Heart left ventricle (tissue), 13 donors: ENCODE measurements around the gene PHOSPHO1.

Experiments
- POLR2A ChIP-seq, 2 donors: fragments of 450-650 bp; IDR thresholded peaks; one replicate each; pipeline ENCODE4 v1.6.1; 2017; ENCODE audit warnings: antibody characterized with exemption in 2 of 2, mild to moderate bottlenecking in 2 of 2, moderate library complexity in 2 of 2
- TF ChIP-seq, protein P1 (sequence below), 12 donors: fragments of 200-600 bp; sonication (generic) in 4 of 12; IDR thresholded peaks; one replicate each; pipeline versions ENCODE4 v1.5.0 to v1.8.0; 2018 to 2022; ENCODE audit warnings: antibody characterized with exemption in 12 of 12, mild to moderate bottlenecking in 5 of 12
- donor health status: ischemic (EF 13 %, LVEDD 7.1; RV severe dilation, severe dysfunction).
- donor health status: DM: no; HTN: yes; CAD: no.
- donor health status: DM: no; HTN: no; CAD: no.
- donor health status: ischemic (EF 25% LVEDD 6.9; RV normal size, moderate dysfunction).
- donor health status: ischemic (EF 25% LVEDD 5.7; RV mildly dilated, moderate dysfunction).
- donor health status: ischemic (EF 35%, LVEDD 5.7; RV mildly dilated, moderate dysfunction).
- donor health status: nonischemic (EF 11% LVEDD 7.7; RV severe dilation, severe dysfunction).
- donor health status: DM: yes; HTN: yes; CAD: no.
- donor health status: PGD.
- donor health status: ischemic (EF 29% LVEDD 5.4; RV normal size, mild dysfunction).
- donor health status: nonischemic (EF 23%, LVEDD 6.1; RV moderate dilation, normal function).

DNA sequence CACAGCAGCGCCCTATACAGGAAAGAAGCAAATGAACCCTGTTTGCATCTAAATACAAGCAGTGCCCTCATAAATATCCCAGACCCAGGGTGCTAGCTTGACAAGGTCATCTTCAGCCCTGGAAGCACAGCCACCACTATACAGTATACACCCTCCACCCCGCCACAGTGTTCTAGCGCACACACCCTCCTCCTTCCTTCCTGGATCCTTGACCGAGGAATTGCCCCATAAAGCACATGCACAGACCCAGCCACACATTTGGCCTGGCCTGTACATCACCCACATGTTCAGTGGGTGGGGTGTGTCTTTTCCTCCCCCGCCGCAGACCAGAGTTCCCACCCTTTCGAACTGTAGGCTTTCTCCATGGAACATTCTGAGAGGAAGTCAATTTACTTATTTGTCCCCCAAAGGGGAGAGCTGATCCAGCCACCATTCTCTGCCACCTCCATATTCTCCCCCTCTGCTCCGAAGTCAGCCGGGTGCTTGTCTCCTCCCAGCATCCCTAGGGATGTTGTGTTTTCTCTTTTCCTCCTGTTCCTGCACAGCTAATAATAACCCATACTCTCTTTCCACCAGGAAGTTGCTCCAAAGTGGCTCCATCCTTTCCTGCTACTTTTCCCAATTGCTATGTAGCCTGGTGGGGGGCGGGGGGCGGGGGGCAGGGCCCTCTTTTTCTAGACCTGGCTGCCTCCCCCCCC lies 13.5 kb downstream of the PHOSPHO1 start:
- no peak for TF ChIP-seq POLR2A (IDR thresholded peaks at IDR 0.05)
- TF ChIP-seq, protein P1, sequence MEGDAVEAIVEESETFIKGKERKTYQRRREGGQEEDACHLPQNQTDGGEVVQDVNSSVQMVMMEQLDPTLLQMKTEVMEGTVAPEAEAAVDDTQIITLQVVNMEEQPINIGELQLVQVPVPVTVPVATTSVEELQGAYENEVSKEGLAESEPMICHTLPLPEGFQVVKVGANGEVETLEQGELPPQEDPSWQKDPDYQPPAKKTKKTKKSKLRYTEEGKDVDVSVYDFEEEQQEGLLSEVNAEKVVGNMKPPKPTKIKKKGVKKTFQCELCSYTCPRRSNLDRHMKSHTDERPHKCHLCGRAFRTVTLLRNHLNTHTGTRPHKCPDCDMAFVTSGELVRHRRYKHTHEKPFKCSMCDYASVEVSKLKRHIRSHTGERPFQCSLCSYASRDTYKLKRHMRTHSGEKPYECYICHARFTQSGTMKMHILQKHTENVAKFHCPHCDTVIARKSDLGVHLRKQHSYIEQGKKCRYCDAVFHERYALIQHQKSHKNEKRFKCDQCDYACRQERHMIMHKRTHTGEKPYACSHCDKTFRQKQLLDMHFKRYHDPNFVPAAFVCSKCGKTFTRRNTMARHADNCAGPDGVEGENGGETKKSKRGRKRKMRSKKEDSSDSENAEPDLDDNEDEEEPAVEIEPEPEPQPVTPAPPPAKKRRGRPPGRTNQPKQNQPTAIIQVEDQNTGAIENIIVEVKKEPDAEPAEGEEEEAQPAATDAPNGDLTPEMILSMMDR (IDR thresholded peaks at IDR 0.05), result no peak
